Amniotic epithelial cell (primary cell): ENCODE results near the gene SMIM10L2A.
"Not testable (repeated sequence)": the region's sequence is repeated elsewhere in the genome, so short reads cannot be mapped to it uniquely, and the experiment has no call there.

ENCODE experiments used
- DNase-seq: peaks from one replicate; pipeline ENCODE4 v3.0.0-alpha.2; 2010; ENCODE audit warnings: low read depth

The SMIM10L2A gene

GRCh38 chrX:135421932-135422809 lies at the start of gene SMIM10L2A:
Gene SMIM10L2A (plus strand): TSS chrX:135421944. CDS start chrX:135422132, 188 bp downstream.
- no peak for DNase-seq

GRCh38 chrX:135373357-135373756 lies 48.4 kb upstream of the SMIM10L2A start:
- no peak for DNase-seq

DNA sequence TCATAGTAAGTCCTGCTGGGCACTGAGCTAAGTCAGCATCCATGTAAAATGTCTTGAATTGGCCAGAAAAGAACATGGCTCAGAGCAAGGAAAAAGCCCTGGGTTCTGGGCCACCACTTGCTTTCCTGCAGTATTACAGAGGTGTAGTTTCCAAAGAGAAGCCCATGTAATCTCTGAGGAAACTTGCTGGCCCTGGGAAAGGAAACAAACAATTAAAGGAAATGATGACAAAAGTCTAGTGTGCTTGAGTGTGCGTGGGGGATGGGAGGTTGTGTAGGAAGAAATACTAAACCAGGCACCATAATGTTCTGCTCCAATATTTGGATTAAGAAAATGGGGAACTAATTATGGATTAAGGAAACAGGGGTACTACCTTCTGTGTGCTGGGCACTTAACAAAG lies 39.5 kb upstream of the SMIM10L2A start:
- no peak for DNase-seq

- no peak for DNase-seq
Measured at GRCh38 chrX:135383249-135383648, 38.5 kb upstream of the SMIM10L2A start.

- no peak for DNase-seq
Measured at GRCh38 chrX:135384161-135384836, 37.4 kb upstream of the SMIM10L2A start.

GRCh38 chrX:135388841-135389240 lies 32.9 kb upstream of the SMIM10L2A start:
- no peak for DNase-seq

DNA sequence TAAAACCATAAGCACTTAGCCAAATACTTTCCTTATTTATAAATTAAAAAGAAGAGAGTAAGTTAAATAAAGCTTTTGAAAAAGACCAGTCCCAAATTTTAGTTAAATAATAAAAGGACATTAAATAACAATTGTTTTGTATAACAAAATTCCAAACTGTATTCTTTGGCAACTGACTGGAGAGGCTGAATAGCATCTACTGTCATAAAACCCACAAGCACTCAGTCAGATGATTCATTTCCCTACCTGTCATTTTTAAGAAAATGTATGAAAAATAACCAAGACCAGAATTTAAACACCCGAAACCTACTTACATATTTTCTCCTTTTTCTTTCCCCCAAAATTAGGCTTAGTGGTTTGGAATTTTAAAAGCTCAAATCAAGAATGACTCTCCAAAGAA lies 32.5 kb upstream of the SMIM10L2A start:
- no peak for DNase-seq

DNA sequence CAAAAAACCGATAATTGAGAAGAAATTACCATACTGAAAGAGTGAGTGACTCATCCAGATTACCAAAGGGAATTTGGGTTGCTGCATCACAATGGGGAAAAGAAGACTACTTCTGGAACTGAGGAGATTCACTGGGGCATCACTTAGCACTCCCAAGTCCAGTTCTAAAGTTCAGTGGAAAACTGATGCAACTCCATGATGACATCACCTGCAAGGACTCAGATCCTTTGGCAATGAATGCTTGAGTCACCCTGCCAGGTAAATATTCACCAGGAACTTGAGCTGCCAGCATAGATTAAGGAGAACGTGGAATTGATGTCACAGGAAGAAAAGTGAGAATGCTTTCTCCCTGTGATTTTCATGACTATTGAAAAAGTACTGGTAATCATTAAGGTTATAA lies 32.0 kb upstream of the SMIM10L2A start:
- DNase-seq = peak; percentile 0

DNA sequence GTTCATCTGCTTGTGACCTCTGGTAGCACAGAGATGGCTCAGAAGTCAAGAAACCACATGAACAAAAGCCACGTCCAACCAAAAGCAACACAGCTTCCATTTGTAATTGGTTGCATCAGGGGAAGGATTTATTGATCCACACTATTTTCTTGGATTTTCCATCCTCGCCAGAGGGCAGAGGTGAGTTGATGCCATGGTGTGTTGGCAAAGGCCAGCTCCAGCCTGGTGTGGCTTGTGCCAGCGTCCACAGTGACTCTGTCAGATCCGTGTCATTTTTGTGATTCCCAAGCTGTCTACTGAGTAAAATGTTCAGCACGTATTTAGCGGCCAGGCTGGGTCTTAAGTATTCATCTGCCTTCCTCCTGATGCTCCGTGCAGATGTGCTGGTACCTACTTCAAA lies 30.0 kb upstream of the SMIM10L2A start:
- no peak for DNase-seq

DNA sequence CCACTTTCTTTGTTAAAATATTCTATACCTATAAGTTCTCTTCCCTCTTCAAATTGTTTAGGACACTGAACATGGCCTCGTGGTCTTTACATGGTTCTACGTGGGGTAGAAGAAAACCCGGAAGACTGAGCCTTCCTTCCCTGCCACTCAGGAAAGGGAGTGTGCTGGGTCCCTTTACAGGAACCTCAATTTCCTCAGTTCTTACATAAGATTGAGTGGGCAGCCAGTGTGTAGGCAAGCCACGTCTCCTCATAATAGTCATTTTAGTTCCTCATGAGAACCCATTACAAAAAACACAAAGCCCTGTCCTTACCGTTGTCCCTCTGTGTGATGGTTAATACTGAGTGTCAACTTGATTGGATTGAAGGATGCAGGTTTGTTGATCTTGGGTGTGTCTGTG lies 28.7 kb upstream of the SMIM10L2A start:
- DNase-seq = no peak

DNA sequence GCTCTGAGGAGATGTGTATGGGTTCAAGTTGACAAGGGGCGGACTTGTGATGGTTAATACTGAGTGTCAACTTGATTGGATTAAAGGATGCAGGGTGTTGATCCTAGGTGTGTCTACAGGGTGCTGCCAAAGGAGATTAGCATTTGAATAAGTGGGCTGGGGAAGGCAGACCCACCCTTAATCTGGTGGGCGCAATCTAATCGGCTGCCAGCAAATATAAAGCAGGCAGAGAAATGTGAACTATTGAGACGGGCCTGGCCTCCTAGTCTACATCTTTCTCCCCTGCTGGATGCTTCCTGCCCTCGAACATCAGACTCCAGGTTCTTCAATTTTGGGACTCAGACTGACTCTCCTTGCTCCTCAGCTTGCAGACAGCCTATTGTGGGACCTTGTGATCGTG lies 26.7 kb upstream of the SMIM10L2A start:
- no peak for DNase-seq

GRCh38 chrX:135396109-135396508 lies 25.6 kb upstream of the SMIM10L2A start:
- no peak for DNase-seq

- no peak for DNase-seq
Measured at GRCh38 chrX:135396566-135396965, 25.2 kb upstream of the SMIM10L2A start.

DNA sequence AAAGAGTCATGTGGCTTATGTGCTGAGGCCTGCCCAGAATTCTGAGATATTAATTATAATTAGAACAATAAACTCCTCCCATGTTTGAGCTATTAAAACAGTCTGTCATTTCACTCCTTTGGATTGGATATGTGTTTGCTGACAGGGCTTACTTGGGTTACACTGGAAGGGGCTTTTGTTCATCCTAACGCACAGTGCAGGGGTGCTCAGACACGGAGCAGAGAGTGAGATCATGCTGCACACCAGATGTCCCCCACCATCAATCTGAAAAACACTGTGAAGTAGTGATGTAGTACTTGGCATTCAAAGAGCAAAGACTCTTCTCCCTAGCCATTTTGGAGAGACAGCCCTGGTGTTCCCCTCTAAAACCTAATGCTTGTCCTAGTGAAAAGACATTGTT lies 24.1 kb upstream of the SMIM10L2A start:
- DNase-seq = no peak

DNA sequence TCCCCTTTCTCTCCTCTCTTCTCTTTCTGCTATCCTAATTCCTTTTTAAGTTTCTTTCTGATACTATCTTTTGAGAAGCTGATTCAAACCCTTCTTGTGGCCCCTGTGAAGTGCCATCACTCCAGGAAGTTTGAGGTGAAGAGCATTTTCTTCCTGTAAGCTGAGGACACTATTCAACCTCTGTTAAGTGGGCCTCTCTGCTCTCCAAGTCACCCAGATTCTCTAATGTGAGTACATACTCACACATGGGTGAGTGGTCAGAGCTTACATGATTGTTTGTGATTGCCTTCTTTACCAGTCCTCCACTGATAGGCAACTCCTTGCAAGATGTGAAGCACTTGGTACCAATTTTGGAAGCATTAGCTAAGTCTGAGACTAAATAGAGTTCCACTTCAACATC lies 18.4 kb upstream of the SMIM10L2A start:
- DNase-seq = no peak

DNA sequence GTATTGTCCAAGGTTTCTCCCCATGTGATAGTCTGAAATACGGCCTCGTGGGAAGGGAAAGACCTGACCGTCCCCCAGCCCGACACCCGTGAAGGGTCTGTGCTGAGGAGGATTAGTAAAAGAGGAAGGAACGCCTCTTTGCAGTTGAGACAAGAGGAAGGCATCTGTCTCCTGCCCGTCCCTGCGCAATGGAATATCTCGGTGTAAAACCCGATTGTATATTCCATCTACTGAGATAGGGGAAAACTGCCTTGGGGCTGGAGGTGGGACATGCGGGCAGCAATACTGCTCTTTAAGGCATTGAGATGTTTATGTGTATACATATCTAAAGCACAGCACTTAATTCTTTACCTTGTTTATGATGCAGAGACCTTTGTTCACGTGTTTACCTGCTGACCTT lies 15.3 kb upstream of the SMIM10L2A start:
- not testable (repeated sequence) for DNase-seq

- no peak for DNase-seq
Measured at GRCh38 chrX:135408794-135409193, 12.9 kb upstream of the SMIM10L2A start.

GRCh38 chrX:135410861-135411627 lies 10.7 kb upstream of the SMIM10L2A start:
- DNase-seq = no peak

DNA sequence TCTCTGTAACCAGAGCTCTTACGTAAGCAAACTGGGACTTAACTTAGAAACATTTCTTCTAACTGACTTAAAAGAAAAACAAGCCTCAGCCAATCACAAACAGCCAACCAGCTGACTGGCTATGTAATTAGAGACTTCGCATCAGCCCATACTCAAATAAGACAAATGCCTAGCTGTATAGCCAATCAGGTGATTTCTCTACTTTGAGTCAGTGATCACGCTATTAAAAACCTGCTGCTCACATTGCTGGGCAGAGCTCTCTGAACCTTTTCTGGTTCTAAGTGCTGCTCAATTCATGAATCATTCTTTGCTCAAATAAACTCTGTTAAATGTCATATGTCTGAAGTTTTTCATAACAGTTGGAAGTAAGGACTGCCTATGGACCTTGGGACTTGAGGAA lies 9.9 kb upstream of the SMIM10L2A start:
- DNase-seq = peak; percentile 11

DNA sequence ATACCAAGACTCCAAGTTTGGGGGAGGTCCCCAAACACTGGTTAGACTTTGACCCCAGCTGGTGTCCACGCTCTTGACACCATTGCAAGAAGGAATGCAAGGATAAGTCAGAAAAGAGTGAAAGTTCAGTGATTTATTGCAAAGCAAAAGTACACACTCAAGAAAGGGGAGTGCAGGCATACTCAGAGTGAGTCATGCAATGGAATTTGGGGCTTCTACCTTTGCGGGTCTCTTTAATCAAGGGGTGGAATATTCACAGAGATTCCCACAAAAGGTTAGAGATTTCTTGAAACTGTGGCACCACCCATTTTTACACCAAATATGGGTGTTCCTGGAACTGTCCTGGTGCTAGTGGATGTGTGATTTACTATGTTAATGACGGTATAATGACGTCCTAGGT lies 5.2 kb upstream of the SMIM10L2A start:
- peak; percentile 4 for DNase-seq

DNA sequence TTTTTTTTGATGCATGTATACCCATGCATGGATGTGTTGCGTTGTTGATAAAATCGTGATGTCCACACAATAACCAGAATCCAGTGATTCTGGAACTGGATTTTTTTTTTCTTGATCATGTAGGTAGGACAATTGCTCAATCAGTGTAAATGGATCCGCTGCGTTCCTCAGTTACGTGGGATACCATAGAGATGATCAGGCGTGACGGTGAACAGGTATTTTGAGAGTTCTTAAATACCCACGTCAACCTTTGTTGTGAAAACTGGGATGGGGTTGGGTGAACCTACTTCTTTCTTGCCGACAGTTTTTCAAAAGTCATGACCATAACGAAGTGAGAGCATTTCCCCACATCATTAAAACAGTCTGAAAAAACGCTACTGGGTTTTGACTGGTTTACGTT lies 913 bp upstream of the SMIM10L2A start:
- DNase-seq = no peak

DNA sequence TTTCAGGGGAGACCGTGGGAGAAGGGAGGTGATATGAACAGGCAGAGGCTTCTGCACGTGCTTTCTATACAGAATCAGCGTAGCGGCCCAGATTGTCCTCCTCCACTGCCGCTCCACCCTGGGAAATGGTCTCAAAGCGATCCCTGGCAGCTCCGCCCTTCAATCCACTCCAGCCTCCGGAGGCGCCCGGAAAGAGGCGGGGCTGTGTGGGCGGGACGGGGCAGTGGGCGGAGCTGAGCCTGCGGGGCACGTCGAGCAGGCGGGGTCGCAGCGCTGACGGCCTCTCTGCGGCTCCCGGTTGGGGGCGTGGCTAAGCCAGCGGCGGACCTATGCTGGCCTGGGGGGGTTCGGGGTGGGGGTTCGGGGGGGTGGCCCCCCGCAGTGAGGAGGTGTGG lies 210 bp upstream of the SMIM10L2A start:
- peak; percentile 37 for DNase-seq

- DNase-seq = not testable (repeated sequence)
Measured at GRCh38 chrX:135422810-135423168, 1.0 kb downstream of the SMIM10L2A start.
